Suprapubic skin (tissue), 4 donors: ENCODE data around the gene STAM2. TPM values are rescaled to one million over a fixed set of nuclear protein-coding genes. Genes with fewer than 3 reads are reported as not detected.
"Not testable (repeated sequence)": the region's sequence is repeated elsewhere in the genome, so short reads cannot be mapped to it uniquely, and the experiment has no call there.

Experiments
- DNase-seq, 2 donors: peaks; one replicate each; pipeline ENCODE4 v3.0.0-alpha.2; 2019; ENCODE audit warnings: low spot score in 2 of 2
- H3K27ac ChIP-seq: fragments of 200-600 bp; sonication (generic); one replicate; pipeline ENCODE4 v1.5.1; 2019
- H3K27me3 ChIP-seq: fragments of 200-600 bp; sonication (generic); one replicate; pipeline ENCODE4 v1.5.1; 2019
- H3K36me3 ChIP-seq: fragments of 200-600 bp; sonication (generic); one replicate; pipeline ENCODE4 v1.5.1; 2019
- H3K4me1 ChIP-seq: fragments of 200-600 bp; sonication (generic); one replicate; pipeline ENCODE4 v1.5.1; 2019
- H3K4me3 ChIP-seq: fragments of 200-600 bp; sonication (generic); one replicate; pipeline ENCODE4 v1.5.1; 2019; ENCODE audit warnings: mild to moderate bottlenecking
- H3K9me3 ChIP-seq: fragments of 200-600 bp; sonication (generic); one replicate; pipeline ENCODE4 v1.5.1; 2019
- EP300 ChIP-seq: sonication (generic); formaldehyde crosslinking; IDR thresholded peaks from one replicate; pipeline ENCODE4 v1.6.1; 2017; ENCODE audit warnings: antibody characterized with exemption
- POLR2A ChIP-seq, 2 donors: fragments of 450-650 bp; IDR thresholded peaks; one replicate each; pipeline ENCODE4 v1.6.1; 2017; ENCODE audit warnings: antibody characterized with exemption in 2 of 2, mild to moderate bottlenecking in 2 of 2, moderate library complexity in 2 of 2
- POLR2AphosphoS5 ChIP-seq, 3 donors: sonication (generic); formaldehyde crosslinking; IDR thresholded peaks; one replicate each; pipeline ENCODE4 v1.6.1; 2017; ENCODE audit warnings: antibody characterized with exemption in 3 of 3
- WGBS: methylation state at CpG from one replicate; pipeline ENCODE4 v1.1.5; 2018; 5-methylcytosine and 5-hydroxymethylcytosine counted together
- total RNA-seq, 4 donors: library from RNA; depleted of rRNA; stranded (reverse); fragments of >200 nt; gene quantifications; one replicate each; pipeline ENCODE4 v1.1.0, GENCODE V29; 2016
- TF ChIP-seq, protein P1 (sequence below), 2 donors: fragments of 200-600 bp in 1 of 2; fragments of 450-650 bp in 1 of 2; sonication (generic) in 1 of 2; IDR thresholded peaks; one replicate each; pipeline ENCODE4 v1.5.1; 2016 to 2019; ENCODE audit warnings: antibody characterized with exemption in 2 of 2, mild to moderate bottlenecking in 1 of 2, moderate library complexity in 1 of 2

Gene STAM2
- total RNA-seq, 4 donors from 2014 or later, result 27.4 to 42.2 (median 35.5) TPM

DNA sequence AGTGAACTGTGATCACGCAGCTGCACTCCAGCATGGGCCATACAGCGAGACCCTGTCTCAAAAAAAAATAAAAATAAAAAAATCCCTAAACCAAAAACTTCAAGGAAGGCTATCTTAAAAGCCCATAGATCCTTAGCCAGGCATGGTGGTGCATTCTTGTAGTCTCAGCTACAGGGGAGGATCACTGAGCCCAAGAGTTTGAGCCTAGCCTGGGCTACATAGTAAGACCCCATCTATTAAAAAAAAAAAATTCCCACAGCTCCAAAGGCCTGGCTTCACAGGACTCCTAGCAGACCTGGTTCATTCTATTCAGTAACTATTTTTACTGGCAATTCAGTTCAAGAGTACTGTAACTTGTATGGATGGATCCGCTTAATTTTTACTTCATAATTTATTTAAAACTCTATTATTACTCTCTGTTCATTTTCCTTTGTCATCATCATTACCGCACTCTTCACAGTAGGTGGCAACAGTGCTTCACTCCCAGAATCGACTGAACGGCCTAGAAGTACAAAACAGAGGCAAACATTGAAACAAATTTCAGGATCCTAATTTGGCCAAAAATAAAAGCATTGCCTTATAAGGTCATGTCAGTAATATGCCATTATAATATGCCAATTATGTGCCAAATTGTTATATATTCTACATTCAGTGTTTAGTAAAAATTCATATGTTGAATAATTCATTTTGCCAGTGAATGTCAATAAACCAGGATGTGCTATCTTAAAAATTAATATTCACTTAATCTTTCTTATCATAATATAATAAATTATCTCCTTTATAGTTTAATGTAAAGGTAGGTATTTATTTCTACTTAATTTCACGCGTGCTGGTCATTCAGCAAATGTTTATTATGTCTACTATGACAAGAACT lies 14.3 kb upstream of the STAM2 start:
- TF ChIP-seq, protein P1, sequence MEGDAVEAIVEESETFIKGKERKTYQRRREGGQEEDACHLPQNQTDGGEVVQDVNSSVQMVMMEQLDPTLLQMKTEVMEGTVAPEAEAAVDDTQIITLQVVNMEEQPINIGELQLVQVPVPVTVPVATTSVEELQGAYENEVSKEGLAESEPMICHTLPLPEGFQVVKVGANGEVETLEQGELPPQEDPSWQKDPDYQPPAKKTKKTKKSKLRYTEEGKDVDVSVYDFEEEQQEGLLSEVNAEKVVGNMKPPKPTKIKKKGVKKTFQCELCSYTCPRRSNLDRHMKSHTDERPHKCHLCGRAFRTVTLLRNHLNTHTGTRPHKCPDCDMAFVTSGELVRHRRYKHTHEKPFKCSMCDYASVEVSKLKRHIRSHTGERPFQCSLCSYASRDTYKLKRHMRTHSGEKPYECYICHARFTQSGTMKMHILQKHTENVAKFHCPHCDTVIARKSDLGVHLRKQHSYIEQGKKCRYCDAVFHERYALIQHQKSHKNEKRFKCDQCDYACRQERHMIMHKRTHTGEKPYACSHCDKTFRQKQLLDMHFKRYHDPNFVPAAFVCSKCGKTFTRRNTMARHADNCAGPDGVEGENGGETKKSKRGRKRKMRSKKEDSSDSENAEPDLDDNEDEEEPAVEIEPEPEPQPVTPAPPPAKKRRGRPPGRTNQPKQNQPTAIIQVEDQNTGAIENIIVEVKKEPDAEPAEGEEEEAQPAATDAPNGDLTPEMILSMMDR (IDR thresholded peaks at IDR 0.05), result peak; percentile 65 to 73
- no peak for TF ChIP-seq POLR2A (IDR thresholded peaks at IDR 0.05)
- Histone ChIP-seq H3K36me3 (no peaks in the 10 kb centered on the region), H3K9me3 (no peaks in the 10 kb centered on the region), H3K4me1 (no peaks in the 10 kb centered on the region), H3K4me3 (no peak overlapping the region), H3K27me3 (no peaks in the 10 kb centered on the region), H3K27ac (no peak overlapping the region)
- DNase-seq, result no peak
- 44% methylated on average over 8 of the region's 8 CpGs for WGBS

DNA sequence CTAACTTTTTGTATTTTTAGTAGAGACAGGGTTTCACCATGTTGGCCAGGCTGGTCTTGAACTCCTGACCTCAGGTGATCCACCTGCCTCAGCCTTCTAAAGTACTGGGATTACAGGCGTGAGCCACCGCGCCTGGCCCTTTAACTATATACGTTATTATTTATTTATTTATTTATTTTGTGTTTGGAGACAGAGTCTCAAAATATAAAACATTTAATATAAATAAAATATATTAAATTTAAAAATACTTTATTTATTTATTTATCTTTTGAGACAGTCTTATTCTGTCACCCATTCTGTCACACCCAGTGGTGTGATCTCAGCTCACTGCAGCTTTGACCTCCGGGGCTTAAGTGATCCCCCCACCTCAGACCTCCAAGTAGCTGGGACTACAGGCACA lies 11.2 kb upstream of the STAM2 start:
- not testable (repeated sequence) for H3K4me3 ChIP-seq, DNase-seq, H3K27me3 ChIP-seq, H3K36me3 ChIP-seq, H3K4me1 ChIP-seq, H3K27ac ChIP-seq, H3K9me3 ChIP-seq
- WGBS, result 92% methylated on average over 5 of the region's 5 CpGs

DNA sequence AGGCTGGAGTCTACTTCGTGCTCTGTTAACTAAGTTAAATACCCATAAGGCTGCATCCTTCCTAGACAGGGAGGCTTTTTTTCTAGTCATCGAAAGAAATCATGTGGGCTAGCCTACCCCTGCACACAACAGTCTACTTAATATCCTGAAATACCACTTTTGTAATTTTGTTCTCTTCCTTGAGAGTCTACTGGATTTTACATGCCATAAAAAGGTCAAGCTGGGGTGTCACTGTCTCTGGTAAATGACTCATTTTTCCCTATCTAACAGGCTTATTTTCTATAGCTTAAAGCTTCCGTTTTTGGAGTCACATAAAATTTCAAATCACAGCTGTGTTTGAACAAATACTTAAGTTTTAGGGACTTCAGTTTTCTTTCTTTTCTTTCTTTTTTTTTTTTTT lies 10.7 kb upstream of the STAM2 start:
- H3K4me3 ChIP-seq, result no peak overlapping the region
- no peaks in the 10 kb centered on the region for H3K9me3 ChIP-seq
- no peaks in the 10 kb centered on the region for H3K27me3 ChIP-seq
- H3K27ac ChIP-seq, result no peak overlapping the region
- H3K4me1 ChIP-seq, result no peaks in the 10 kb centered on the region
- no peak for DNase-seq
- no peaks in the 10 kb centered on the region for H3K36me3 ChIP-seq
- 80% methylated on average over 3 of the region's 3 CpGs for WGBS
- TF ChIP-seq, protein P1 (IDR thresholded peaks at IDR 0.05), result no peak
- TF ChIP-seq POLR2AphosphoS5 (IDR thresholded peaks at IDR 0.05) (no peak), EP300 (no peak), POLR2A (IDR thresholded peaks at IDR 0.05) (no peak)

DNA sequence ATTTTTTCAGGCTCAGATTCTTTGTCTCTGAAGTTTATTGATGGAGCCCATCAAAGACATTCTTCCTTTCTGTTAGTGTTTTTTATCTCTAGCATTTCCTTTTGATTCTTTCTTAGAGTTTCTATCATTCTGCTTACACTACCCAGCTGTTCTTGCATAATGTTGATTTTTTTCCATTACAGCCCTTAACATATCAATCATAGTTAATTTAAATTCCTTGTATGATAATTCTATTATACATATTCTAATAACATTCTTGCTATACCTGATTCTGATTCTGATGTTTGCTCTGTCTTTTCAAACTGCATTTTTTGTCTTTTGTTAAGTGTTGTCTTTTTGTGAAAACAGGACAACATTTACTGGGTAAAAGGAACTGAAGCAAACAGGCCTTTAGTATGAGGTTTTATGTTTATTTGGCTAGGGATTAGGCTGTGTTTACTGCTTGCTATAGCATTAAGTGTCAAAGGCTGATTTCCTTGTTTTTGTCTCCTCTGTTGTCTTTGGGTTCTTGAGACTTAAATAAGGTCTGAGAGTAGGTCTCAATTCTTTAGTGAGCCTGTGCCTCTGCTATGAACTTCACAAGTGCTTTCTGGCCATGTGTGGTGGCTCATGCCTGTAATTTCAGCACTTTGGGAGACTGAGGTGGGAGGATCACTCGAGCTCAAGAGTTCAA lies 8.0 kb upstream of the STAM2 start:
- no peak for TF ChIP-seq POLR2A (IDR thresholded peaks at IDR 0.05)
- TF ChIP-seq, protein P1 (IDR thresholded peaks at IDR 0.05), result no peak
- no peak for TF ChIP-seq EP300
- no peak for TF ChIP-seq POLR2AphosphoS5 (IDR thresholded peaks at IDR 0.05)
- H3K36me3 ChIP-seq, result no peaks in the 10 kb centered on the region
- DNase-seq, result no peak
- no peaks in the 10 kb centered on the region for H3K4me1 ChIP-seq
- 0% methylated on average over 1 of the region's 1 CpG for WGBS
- no peaks in the 10 kb centered on the region for H3K9me3 ChIP-seq
- no peak overlapping the region for H3K4me3 ChIP-seq
- H3K27me3 ChIP-seq, result no peaks in the 10 kb centered on the region
- no peak overlapping the region for H3K27ac ChIP-seq

DNA sequence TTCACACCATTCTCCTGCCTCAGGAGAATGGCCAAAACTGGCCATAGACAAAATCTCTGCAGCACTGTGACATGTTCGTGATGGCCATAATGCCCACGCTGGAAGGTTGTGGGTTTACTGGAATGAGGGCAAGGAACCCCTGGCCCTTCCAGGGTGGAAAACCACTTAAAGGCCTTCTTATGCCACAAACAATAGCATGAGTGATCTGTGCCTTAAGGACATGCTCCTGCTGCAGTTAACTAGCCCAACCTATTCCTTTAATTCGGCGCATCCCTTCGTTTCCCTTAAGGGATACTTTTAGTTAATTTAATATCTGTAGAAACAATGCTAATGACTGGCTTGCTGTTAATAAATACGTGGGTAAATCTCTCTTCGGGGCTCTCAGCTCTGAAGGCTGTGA lies 2.1 kb upstream of the STAM2 start:
- H3K36me3 ChIP-seq, H3K27ac ChIP-seq, H3K27me3 ChIP-seq, DNase-seq, H3K4me3 ChIP-seq, H3K9me3 ChIP-seq: not testable (repeated sequence)
- peaks cover 26% of the 10 kb centered on the region for H3K4me1 ChIP-seq
- 98% methylated on average over 5 of the region's 7 CpGs for WGBS

DNA sequence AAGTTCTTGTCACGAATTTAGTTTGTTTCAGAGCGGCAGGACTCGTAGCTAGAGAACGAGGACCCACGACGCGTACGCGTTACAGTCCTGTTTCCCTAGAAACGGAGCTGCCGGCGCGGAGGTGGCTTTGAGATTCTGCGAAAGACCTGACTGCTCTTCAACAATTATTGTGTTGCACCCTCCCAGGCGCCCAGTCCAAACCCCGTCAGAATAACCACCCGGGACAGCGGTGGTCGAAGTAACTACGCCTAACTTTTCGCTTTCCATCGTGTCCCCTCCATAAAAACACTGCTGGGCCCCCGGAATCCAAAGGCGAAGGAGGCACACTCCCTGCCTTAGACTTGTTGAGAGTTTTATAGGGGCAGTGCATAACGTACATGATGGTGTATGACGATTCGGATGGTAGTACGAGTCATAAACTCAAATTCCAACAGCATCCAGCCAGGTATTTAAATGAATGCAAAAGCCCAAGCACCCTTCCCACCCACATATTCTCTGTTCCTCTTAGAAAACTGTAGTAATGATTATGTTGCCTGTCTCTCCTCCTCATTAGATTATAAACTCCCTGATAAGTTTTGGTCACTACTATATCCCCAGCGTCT lies 651 bp upstream of the STAM2 start:
- no peak for TF ChIP-seq POLR2A (IDR thresholded peaks at IDR 0.05)
- TF ChIP-seq, protein P1 (IDR thresholded peaks at IDR 0.05), result no peak
- TF ChIP-seq EP300, result no peak
- TF ChIP-seq POLR2AphosphoS5 (IDR thresholded peaks at IDR 0.05), result no peak
- no peaks in the 10 kb centered on the region for H3K27me3 ChIP-seq
- no peak for DNase-seq
- WGBS, result 9% methylated on average over 7 of the region's 29 CpGs
- no peaks in the 10 kb centered on the region for H3K36me3 ChIP-seq
- H3K9me3 ChIP-seq, result no peaks in the 10 kb centered on the region
- H3K4me1 ChIP-seq, result peaks cover 39% of the 10 kb centered on the region
- H3K27ac ChIP-seq, result peak overlapping the region; percentile 98
- H3K4me3 ChIP-seq, result peak overlapping the region; percentile 82
